Measurements from ENCODE around the gene POLR1A. TPM values are rescaled to one million over a fixed set of nuclear protein-coding genes. Genes with fewer than 3 reads are reported as not detected.

POLR1A gene
- total RNA-seq, 1 donor from 2014 or later, result 23.8 TPM

- H3K4me3 ChIP-seq, result no peak overlapping the region
- Mint-ChIP-seq H3K27me3 (ENCODE audit: insufficient read depth, low read depth) (peaks cover 3% of the 10 kb centered on the region), H3K27ac (no peak overlapping the region), H3K4me3 (no peak overlapping the region), H3K36me3 (peaks cover 31% of the 10 kb centered on the region), H3K9me3 (no peaks in the 10 kb centered on the region), H3K4me1 (peaks cover 5% of the 10 kb centered on the region)
- no peaks in the 10 kb centered on the region for H4K20me1 ChIP-seq (ENCODE audit: low read depth)
- H2AFZ ChIP-seq (replicated peaks), result no peak overlapping the region
- no peak overlapping the region for H3K27ac ChIP-seq
- no peak overlapping the region for H3K9ac ChIP-seq
- TF ChIP-seq EZH2phosphoT487 (IDR thresholded peaks at IDR 0.05) (no peak), CTCF (IDR thresholded peaks at IDR 0.05) (no peak), EZH2 (IDR thresholded peaks at IDR 0.05) (no peak)
- no peaks in the 10 kb centered on the region for H3F3A ChIP-seq (ENCODE audit: low read depth)
- no peaks in the 10 kb centered on the region for H3K9me3 ChIP-seq (ENCODE audit: low read depth)
- peaks cover 6% of the 10 kb centered on the region for H3K36me3 ChIP-seq
- H3K79me2 ChIP-seq (ENCODE audit: low read depth), result no peaks in the 10 kb centered on the region
- no peak overlapping the region for H3K4me2 ChIP-seq
- no peaks in the 10 kb centered on the region for H3K4me1 ChIP-seq
- DNase-seq (ENCODE audit: low spot score), result no peak
- H3K27me3 ChIP-seq, result no peaks in the 10 kb centered on the region
Observed at GRCh38 chr2:86070868-86071267, 34.8 kb downstream of the POLR1A start.

GRCh38 chr2:86069783-86070339, 35.8 kb downstream of the POLR1A start:
- no peak overlapping the region for H2AFZ ChIP-seq (replicated peaks)

GRCh38 chr2:86069091-86069685, 36.5 kb downstream of the POLR1A start:
- Histone ChIP-seq H3K79me2 (ENCODE audit: low read depth) (no peaks in the 10 kb centered on the region), H4K20me1 (ENCODE audit: low read depth) (no peaks in the 10 kb centered on the region), H3K4me1 (no peaks in the 10 kb centered on the region), H3K9ac (no peak overlapping the region), H3K9me3 (ENCODE audit: low read depth) (no peaks in the 10 kb centered on the region), H3K4me3 (no peak overlapping the region), H3F3A (ENCODE audit: low read depth) (no peaks in the 10 kb centered on the region), H3K36me3 (peaks cover 6% of the 10 kb centered on the region), H3K27me3 (no peaks in the 10 kb centered on the region), H3K27ac (no peak overlapping the region), H2AFZ (replicated peaks) (no peak overlapping the region), H3K4me2 (no peak overlapping the region)
- Mint-ChIP-seq H3K27ac (no peak overlapping the region), H3K36me3 (peaks cover 39% of the 10 kb centered on the region), H3K27me3 (ENCODE audit: insufficient read depth, low read depth) (peaks cover 3% of the 10 kb centered on the region), H3K4me1 (peaks cover under 1% of the 10 kb centered on the region), H3K9me3 (no peaks in the 10 kb centered on the region), H3K4me3 (no peak overlapping the region)
- DNase-seq (ENCODE audit: low spot score), result no peak
- no peak for TF ChIP-seq EZH2phosphoT487 (IDR thresholded peaks at IDR 0.05)
- no peak for TF ChIP-seq EZH2 (IDR thresholded peaks at IDR 0.05)
- TF ChIP-seq CTCF (IDR thresholded peaks at IDR 0.05), result no peak

More at GRCh38 chr2:86069783-86070339, 35.8 kb downstream of the POLR1A start:
- peaks cover 6% of the 10 kb centered on the region for H3K36me3 ChIP-seq
- no peak overlapping the region for H3K4me2 ChIP-seq
- H3K9ac ChIP-seq, result no peak overlapping the region
- Mint-ChIP-seq H3K9me3 (no peaks in the 10 kb centered on the region), H3K27ac (no peak overlapping the region), H3K4me1 (peaks cover 5% of the 10 kb centered on the region), H3K4me3 (no peak overlapping the region), H3K27me3 (ENCODE audit: insufficient read depth, low read depth) (peaks cover 3% of the 10 kb centered on the region), H3K36me3 (peaks cover 38% of the 10 kb centered on the region)
- H3K27ac ChIP-seq, result no peak overlapping the region
- no peaks in the 10 kb centered on the region for H3K4me1 ChIP-seq
- no peaks in the 10 kb centered on the region for H4K20me1 ChIP-seq (ENCODE audit: low read depth)
- DNase-seq (ENCODE audit: low spot score), result no peak
- TF ChIP-seq EZH2 (IDR thresholded peaks at IDR 0.05) (no peak), CTCF (IDR thresholded peaks at IDR 0.05) (no peak), EZH2phosphoT487 (IDR thresholded peaks at IDR 0.05) (no peak)
- no peaks in the 10 kb centered on the region for H3K9me3 ChIP-seq (ENCODE audit: low read depth)
- H3K4me3 ChIP-seq, result no peak overlapping the region
- no peaks in the 10 kb centered on the region for H3K79me2 ChIP-seq (ENCODE audit: low read depth)
- no peaks in the 10 kb centered on the region for H3K27me3 ChIP-seq
- H3F3A ChIP-seq (ENCODE audit: low read depth), result no peaks in the 10 kb centered on the region
